Activated CD4-positive, CD25-positive, alpha-beta regulatory T cell treated with anti-CD3 and anti-CD28 coated beads, Interleukin-2, amount 50 U/mL, for 16 hours (primary cell): ENCODE results near the gene CCNQ.
A peak's percentile ranks its signal among the peaks of the same experiment; 100 is the strongest.

ENCODE experiments used
- DNase-seq: peaks from one replicate; pipeline ENCODE4 v3.0.0-alpha.2; 2020; ENCODE audit warnings: low read depth, low spot score

The CCNQ gene

DNA sequence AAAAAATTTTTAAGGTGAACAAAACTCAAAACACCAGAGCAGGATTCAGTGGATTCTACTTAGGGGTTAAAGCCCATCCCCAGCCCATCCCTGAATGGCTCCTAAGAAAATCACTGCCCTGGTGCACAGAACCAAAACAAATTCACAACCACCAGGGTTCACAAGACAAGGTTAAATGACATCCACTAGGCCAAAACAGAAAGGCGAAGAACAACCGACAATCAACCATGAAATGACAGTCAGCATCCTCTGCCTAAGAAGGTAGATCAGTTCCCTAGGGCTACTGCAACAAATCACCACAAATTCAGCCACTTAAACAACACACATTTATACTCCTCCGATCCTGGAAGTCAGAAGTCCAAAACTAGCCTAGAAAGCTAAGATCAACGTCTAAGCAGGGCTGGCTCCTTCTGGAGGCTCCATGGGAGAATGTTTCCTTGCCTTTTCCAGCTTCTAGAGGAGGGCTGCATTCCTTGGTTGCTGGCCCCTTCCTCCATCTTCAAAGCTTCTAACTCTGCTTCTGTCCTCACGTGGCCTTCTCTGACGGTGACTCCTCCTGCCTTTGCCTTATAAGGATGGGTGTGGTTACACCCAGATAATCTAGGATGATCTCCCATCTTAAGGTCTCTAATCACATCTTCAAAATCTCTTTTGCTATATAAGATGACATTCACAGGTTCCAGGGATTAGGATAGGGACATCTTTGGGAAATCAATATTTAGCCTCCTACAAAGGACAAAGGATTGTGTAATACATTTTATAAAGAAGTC is 1.8 kb downstream of the CCNQ start:
- no peak for DNase-seq

DNA sequence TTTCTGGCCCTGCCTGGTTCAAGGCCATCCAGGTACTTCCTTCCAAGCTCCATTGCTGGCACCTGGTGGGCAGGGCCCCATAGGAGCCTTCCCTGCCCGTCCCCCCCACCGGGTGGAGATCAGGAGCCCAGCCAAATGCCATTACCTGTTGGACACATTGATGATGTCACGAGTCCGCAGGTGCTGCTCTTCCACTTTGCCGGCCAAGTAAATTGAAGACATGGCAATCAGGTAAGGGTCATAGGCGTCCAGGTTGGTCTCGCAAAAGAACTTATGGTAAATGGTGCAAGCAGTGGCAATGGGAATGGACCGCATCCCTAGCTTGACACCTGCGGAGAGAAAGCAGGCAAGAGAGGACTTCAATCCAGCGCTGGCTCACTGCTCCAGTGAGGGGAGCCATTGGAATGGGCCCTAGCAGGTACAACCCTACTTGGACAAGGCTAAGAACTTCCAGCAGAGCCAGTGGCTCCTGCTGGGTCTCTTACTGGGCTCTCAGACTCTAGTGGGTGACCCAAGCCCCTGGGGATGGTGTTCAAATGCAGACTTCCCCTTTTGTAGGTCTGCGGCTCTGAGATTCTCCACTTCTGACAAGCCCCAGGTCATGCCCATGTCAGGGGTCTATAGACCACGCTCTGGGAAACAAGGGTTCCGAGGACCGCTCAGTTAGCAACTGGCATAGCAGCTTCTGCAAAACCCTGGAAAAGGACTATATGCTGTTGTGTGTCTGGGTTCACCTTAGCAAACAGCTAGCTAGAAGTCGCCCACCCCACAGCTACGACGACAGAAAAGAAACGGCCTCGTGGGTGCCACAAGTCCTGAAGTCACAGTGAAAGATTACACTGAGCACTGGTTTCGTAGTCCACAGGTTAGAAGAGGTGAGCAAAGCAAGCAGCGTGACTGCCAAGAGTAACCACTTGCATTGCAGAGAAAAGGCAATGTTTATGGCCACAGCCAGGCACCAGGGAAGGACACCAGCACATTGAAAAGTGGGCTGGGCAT is 2.8 kb downstream of the CCNQ start:
- no peak for DNase-seq

DNA sequence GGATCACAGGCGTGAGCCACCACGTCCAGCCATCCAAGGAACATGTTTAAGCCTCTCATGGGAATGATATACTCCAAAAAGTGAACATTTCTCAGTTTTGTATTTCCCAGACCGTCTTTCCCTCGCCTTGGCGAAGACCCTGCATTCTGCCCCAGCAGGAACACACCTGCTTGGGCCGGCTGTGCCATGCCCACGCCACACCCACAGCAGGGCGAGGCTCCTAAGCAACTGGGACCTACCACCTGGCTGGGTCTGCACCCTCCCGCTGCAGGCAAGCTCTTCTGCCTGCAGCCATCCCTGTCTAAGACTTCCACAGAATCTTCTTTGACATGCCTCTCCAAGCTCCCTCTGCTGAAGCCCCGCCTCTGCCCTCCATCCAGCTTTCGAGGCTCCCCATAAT is 3.6 kb downstream of the CCNQ start:
- no peak for DNase-seq

DNA sequence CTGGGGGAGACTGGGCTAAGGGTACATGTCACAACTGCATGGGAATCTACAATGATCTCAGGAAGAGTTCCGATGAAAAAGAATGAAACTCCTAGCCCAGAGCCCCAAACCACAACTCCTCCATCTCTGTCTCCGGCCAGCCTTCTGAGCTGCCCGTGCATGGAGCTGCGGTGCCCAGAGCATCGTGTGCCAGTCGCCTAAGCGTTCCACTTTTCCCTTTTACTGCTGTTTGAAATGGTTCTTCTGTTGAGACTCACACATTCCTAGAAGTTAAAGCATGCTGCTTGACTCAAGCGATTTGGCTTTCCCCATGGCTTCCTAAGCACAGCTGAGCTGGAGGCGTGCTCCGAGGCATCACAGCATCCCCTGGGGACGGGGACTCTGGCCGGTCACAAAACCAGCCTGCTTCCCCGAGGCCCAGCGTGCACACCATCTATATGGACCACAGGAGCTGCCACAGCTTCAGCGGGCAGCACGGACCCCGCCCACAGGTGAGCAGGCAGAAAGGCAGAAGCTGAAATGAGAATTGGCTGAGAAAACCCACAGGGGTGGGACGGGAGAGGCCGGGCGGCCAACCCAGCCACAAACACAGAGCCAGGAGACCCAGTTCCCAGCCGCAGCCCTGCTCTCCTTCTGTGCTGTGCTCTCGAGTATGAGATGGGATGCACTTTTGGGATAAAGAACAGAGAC is 5.0 kb downstream of the CCNQ start:
- DNase-seq = no peak

DNA sequence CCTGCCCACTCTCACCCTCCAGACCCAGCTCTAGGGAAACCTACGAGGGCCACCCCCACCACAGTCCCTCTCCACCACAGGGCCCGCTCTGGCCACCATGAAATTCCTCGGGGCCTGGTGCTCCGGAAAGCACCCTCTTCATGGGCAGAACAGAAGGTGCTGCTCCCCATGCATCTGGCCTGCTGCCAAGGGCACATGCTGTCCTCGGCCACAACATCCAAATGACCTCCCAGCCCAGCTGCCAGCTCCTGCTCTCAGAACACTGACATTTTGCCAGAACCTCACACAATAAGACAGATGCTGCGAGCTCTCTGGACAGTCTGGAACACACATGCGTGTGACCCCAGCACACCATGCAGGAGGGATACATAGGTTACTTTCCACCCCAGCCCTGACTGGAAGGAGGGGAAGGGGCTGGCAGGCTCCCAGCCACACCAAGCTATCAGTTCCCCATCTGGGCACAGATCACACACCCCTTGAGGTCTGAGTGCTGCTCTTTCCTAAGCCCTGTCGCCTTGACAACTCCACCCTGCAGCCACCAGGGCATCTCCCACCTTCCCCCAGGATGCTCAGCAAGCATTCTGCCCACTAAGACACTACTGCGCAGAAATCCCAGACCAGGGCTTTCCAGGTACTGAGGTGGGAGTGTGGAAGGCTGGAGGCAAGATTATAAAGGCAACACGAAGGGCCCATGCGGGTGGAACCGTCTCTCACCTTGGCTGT is 5.8 kb downstream of the CCNQ start:
- DNase-seq = no peak

DNA sequence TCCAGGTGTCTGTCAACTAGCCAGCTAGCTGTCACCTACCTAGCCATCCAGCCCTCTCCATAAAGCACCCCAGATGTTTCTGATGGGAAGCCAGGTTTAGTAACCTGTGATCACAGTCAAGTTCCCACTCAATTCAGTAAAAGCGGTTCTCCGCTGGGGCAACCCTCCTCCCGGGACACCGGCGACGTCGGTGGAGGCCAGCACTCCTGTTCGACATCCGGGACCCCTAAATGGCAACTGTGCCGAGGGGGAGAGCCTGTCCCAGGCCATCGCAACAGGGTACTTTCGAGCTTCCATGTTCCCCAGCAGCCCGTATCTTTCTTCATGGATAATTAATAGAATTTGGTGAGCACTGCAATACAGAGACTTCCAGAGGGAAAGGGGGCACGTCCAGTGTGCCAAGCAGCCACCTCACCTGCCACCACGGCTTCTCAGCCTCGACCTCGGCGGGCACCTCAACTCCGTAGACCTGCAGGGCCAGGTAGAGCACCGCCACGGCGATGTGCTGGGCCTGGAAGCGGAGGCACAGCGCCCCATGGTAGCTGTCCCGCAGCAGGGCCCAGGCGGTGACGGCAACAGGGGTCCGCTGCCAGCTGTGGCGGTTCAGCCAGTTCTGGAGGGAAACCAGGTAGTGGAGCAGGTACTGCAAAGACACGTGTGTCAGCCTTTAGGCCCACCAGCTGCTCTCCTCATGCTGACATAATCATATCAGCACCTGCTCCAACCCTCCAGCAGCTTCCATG is 6.7 kb downstream of the CCNQ start:
- no peak for DNase-seq

DNA sequence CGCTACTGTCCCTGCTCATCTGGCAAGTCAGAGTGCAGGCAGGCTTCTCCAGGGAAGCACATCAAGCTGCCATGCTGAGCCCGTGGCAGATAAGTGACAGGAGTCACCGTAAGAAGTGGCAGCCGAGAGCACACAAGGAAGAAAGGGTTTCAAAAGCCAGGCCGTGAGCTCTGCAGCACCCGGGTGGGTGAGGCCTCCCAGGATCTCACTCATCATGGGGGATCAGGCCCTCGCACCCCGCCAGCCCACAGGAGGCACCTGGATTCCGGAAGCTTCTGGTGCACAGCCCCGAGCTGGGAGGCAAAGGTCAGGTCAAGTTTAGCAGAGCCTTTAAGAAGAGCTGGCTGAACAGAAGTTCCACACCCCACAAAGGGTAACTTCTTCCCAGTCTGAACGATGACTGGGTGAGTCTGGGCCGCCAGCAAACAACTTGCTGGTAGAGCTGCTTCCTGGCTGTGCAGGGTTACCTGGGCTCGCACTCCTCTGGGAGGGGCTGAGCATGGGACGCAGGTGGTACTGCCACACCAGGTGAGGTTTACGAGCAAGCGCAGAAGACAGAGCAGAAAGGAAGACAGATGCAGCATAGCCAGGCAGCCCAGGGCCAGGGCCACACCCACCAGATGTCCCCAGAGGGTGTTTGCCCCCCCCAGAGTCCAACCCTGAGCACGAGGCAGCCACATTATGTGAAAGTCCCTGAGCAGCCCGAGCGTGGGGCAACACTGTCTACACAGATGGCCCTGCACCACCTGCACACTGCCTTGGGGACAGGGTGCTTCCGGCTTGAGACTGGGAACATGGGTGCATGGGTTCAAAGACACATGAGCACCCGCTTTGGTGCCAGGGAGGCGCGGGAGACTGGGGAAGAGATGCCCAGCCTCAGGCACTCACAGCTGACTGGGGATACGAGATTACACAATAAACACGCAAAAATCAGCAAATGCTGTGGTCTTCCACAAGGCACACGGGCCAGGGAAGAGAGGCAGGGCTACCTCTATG is 7.7 kb downstream of the CCNQ start:
- DNase-seq = no peak

DNA sequence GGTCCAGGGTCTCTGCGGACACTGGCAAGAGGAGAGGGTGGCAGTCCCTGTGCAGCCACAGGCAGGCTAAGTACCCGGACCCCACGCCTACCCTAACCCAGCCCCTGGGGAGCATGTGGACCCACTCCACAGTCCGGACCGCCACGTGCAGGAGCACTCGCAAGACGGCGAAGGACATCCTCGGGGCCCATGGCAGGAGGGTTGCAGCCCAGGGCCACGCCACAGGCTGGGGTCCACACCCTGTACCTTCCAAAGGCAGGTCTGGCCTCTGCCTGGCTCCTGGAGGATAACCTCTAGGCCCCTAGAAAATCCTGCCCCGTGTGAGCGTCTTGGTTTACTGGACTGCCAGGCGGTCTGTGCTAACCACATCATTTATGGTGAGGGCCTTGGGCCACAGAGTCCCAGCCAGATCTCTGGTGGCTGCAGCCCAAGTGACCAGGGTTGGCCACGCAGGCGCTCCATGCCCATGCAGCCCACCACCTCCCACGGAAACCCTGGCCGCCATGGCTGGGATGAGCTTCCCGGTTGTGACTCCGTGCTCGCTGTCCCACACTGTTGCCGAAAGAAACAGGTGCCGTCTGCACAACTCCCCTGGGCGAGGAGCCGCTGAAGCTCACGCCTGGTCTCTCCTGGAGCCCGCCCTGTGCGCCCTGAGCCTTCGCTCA is 10.0 kb downstream of the CCNQ start:
- DNase-seq = no peak

DNA sequence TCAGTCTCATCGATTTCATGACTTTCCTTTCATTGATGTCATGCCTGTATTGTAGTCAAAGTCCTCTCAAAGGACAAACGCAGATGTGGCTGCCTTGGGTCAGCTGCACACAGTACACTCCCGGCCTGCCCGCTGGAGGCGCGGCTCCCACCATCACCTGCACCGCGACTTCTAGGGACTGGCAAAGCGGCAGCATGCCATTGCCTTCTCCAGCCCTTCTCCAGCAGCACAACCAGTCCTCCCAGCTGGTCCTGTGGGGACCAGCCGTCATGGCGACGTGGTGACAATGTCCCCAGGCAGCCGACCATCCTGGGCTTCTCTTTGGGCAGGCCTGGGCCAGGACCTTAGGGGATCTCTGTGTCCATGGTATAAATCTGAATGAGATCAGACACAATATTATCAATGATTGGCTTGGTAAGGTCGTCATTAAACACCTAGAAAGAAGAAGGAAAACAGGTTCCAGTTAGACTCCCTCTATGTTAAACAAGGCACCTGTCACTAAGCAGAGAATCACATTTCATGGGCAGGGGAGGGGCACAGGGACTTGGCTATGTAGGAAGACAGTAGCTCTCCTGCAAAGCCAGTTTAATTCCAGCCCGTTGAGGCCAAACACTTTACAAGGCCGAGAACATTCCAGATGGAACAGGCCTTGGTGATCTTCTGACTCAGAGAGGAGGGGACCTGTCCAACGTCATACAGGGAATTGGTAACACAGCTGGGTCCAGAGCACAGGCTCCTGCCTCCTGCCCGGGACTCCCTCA is 10.7 kb downstream of the CCNQ start:
- DNase-seq = no peak

DNA sequence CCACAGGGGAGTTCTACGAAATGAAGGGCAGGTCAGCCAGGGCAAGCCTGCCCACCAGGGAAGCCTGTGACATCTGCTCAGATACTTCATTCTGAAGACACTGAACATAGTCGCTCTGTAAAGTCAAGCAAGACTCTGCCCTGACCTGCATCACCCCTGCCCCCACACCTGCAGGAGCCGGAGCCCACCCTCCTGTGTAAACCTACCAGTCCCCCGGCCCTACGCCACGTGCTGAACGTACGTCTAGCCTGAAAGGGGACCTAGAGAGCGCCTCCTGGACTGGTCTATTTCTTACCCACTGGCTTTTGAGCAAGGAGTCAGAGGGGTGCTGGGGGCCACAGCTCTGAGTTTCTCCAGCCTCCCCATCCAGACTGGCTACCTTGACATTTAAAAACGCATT is 11.6 kb downstream of the CCNQ start:
- DNase-seq = no peak

DNA sequence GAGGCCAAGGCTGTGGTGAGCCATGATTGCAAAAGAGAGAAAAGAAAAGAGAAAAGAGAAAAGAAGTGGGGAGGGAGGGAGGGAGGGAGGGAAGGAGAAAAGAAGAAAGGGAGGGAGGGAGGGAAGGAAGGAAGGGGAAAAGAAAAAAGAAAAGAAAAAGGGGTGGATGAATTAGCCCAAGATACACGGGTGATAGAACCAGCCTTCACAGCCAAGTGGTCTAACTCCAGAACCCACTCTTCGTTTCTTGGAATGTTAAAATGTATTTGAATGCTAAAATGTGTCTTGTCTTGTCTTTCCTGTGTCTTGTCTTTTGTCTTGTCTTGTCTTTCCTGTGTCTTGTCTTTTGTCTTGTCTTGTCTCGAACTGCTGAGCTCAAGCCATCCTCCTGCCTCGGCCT is 13.1 kb downstream of the CCNQ start:
- DNase-seq = no peak

DNA sequence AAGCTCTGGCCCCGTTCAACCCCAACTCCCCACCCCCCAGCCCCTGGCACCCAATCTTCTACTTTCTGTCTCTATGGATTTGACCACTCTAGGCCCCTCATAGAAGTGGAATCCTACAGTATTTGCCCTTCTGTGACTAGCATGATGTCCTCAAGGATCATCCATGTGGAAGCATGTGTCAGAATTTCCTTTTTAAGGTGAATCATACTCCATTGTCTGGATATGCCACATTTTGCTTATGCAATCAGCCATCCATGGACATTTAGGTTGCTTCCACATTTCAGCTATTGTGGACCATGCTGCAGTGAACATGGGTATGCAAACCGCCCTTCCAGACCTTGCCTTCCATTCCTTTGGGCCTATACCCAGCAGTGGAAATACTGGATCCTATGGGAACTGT is 15.5 kb downstream of the CCNQ start:
- no peak for DNase-seq

DNA sequence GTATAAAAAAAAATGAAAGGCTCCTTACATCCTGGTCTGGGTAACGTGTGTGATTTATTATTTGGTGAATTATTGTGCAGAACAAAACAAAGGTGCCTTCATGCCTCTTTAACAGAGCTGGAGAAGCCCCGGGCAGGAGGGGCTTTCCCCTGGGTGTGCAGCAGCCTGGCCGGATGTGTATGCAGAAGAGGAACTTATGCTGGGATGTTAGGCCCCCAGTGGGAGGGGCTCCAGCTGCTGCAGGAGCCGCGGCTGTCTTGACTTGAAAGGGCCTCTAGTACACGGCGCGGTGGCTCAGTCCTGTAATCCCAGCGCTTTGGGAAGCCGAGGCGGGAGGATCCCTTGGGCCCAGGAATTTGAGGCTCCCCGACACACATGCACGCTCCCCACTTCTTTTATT is 16.0 kb downstream of the CCNQ start:
- peak; percentile 14 for DNase-seq

DNA sequence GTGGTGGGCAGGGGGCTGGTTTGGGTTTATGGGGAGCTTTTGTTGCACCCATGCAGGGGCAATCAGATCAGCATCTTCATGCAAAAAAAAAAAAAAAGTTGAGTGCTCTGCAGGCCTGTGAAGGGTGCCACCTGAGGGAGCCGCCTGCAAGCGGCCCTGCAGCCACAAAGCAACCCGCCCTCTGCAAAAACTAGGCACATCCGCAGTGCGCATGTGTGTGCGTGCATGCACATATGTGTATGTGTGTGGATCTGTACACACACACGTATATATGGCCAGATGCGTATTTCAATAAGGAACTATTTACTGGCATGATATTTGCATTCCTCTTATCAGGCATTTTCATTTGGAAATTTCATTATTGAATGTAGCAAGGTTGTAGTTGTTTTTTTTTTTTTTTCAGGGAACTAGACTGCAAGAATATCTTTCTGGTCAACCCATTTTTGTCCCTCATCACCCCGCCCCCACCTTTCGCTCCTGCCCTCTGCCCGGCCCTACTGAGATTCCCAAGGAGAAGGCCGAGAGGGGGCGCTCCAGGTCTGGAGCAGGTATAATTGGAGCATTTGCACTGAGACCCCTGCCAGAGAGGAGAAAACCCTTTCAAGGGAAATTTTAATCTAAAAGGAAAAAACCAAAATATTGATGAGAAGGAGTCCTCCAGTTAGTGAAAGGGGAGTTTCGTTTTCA is 18.1 kb downstream of the CCNQ start:
- DNase-seq = no peak

DNA sequence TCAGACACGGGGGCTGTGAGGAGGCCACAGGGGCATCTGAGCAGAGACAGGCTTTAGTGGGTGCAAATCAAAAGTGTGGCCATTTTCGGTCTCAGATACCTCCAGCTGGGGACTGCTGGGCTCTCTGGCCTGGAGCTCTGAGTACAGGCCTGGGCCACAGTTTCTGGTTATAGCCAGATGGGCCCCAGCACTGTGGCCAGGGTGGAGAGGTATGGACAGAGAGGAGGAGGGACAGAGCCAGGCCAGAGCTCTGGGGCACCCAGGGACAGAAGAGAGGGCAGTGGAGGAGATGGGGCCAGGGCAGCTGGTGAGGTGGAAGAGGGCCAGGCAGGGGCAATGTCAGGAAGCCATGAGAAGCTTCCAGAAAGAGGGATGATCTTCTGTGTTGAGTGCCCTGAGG is 20.1 kb downstream of the CCNQ start:
- DNase-seq = no peak

DNA sequence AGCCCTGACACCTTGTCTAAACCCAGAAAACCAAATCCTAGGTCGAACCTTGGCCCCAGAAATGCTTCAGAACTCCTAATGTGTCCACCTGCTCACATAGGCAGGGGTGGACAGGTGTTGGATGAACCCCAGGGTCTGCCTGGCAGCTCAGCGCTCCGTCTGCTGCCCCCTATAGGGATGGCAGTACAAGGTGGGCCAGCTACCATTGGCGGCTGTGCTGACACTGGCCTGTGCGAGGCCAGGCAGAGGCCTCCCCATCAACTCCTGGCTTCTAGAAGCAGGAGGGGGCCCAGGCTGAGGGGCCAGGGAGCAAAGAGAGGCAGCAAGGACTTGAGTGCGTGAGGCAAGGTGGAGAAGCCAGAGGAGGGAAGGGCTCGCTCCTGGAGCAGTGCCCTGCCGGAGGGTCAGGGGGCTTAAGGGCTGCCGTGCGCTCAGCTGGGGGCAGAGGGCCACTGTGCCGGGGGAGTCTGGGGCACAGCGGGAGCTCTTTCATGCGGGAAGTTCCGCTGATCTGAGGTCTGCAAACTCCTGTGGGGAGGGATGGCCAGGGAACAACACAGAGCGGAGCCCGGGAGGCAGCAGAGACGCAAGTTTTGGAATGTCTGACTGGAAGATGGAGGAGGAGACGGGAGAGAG is 20.6 kb downstream of the CCNQ start:
- no peak for DNase-seq

DNA sequence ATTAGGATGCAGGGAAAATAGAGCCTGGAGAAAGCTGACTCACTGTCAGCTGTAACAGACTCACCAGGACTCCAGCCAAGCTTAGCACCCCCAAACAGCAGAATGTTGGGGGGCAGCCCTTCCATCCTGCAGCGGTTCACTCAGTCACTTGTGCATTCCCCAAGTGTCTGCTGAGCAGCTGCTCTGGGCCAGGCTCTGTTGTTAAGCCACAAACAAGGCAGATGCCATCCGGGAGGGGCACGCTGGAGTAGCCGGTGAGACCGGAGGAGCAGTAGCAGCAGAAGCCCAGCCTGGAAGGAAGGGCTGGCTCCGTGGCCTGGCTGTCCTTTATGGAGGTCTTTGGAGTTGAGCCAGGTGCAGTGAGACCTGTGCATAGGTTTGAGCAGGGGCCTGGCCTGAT is 22.0 kb downstream of the CCNQ start:
- DNase-seq = no peak
